ENCODE measurements around the gene ELAVL1.

DNA sequence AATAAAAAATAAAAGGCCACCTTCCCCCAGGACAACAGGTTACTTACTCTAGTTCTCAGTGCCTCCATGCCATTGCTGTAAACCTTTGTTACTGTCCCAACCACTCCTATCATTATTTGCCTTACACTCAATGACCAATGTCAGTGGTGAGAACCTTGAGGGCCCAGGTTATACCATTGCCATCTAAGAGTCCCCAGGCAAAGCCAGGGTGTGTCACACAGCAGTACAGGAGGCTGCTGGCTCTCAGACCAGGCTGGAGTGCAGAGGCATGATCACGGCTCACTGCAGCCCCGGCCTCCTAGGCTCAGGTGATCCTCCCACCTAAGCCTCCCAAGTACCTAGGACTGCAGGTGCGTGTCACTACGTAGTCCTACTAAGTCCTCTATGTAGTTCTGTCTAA lies 6.1 kb downstream of the ELAVL1 start:
- TF ChIP-seq, protein P1, sequence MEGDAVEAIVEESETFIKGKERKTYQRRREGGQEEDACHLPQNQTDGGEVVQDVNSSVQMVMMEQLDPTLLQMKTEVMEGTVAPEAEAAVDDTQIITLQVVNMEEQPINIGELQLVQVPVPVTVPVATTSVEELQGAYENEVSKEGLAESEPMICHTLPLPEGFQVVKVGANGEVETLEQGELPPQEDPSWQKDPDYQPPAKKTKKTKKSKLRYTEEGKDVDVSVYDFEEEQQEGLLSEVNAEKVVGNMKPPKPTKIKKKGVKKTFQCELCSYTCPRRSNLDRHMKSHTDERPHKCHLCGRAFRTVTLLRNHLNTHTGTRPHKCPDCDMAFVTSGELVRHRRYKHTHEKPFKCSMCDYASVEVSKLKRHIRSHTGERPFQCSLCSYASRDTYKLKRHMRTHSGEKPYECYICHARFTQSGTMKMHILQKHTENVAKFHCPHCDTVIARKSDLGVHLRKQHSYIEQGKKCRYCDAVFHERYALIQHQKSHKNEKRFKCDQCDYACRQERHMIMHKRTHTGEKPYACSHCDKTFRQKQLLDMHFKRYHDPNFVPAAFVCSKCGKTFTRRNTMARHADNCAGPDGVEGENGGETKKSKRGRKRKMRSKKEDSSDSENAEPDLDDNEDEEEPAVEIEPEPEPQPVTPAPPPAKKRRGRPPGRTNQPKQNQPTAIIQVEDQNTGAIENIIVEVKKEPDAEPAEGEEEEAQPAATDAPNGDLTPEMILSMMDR (IDR thresholded peaks at IDR 0.05) = no peak
- TF ChIP-seq POLR2A (IDR thresholded peaks at IDR 0.05) = no peak

All from adrenal gland (tissue), 5 donors.